Astrocyte (in vitro differentiated cells and primary cell): ENCODE measurements around the gene UBTD1. TPM values are rescaled to one million over a fixed set of nuclear protein-coding genes. Genes with fewer than 3 reads are reported as not detected.
A peak's percentile ranks its signal among the peaks of the same experiment; 100 is the strongest.

Experiments
- DNase-seq: peaks from one replicate; pipeline ENCODE4 v3.0.0-alpha.2; 2010; ENCODE audit warnings: low read depth
- FAIRE-seq: peaks from 2 replicates; lab custom pipeline; 2011; peaks lifted over from hg19 to GRCh38; lab: Jason Lieb, UNC
- H2AFZ ChIP-seq: 2 replicates; pipeline ENCODE4 v1.6.0; 2012; ENCODE audit warnings: low read depth, low read length, inconsistent platforms
- H3K27ac ChIP-seq: 2 replicates; pipeline ENCODE4 v1.5.1; 2011; ENCODE audit warnings: low read depth, low read length, inconsistent platforms
- H3K27me3 ChIP-seq: 2 replicates; pipeline ENCODE4 v1.6.0; 2011; ENCODE audit warnings: low read length, inconsistent platforms; ENCODE audit not compliant: insufficient read depth
- H3K36me3 ChIP-seq: 2 replicates; pipeline ENCODE4 v1.5.1; 2011; ENCODE audit warnings: low read length, inconsistent platforms; ENCODE audit not compliant: insufficient read depth
- H3K4me1 ChIP-seq: 2 replicates; pipeline ENCODE4 v1.5.1; 2011; ENCODE audit warnings: low read length, inconsistent platforms; ENCODE audit not compliant: insufficient read depth
- H3K4me2 ChIP-seq: 2 replicates; pipeline ENCODE4 v1.6.0; 2012; ENCODE audit warnings: low read length, inconsistent platforms
- H3K4me3 ChIP-seq: 2 replicates; pipeline ENCODE4 v1.5.1; 2011; ENCODE audit warnings: low read depth, mild to moderate bottlenecking, low read length, inconsistent platforms; ENCODE audit not compliant: insufficient read depth
- H3K79me2 ChIP-seq: 2 replicates; pipeline ENCODE4 v1.6.0; 2012; ENCODE audit warnings: mild to moderate bottlenecking, low read length, inconsistent platforms; ENCODE audit not compliant: insufficient read depth
- H3K9ac ChIP-seq: 2 replicates; pipeline ENCODE4 v1.6.0; 2012; ENCODE audit warnings: mild to moderate bottlenecking, low read length, inconsistent platforms
- H3K9me3 ChIP-seq: 2 replicates; pipeline ENCODE4 v1.5.1; 2012; ENCODE audit warnings: low read depth, mild to moderate bottlenecking, low read length, inconsistent platforms; ENCODE audit not compliant: insufficient read depth
- H4K20me1 ChIP-seq: 2 replicates; pipeline ENCODE4 v1.6.0; 2012; ENCODE audit warnings: low read length, inconsistent platforms; ENCODE audit not compliant: insufficient read depth
- H3K27ac Mint-ChIP-seq: one replicate; pipeline ENCODE4 v1.8.0; 2021; ENCODE audit warnings: mild to moderate bottlenecking, mixed read lengths; ENCODE audit not compliant: unreplicated experiment
- H3K27me3 Mint-ChIP-seq: one replicate; pipeline ENCODE4 v1.8.0; 2021; ENCODE audit warnings: low read depth, mixed read lengths; ENCODE audit not compliant: unreplicated experiment
- H3K36me3 Mint-ChIP-seq: one replicate; pipeline ENCODE4 v1.8.0; 2021; ENCODE audit warnings: low read depth, mixed read lengths; ENCODE audit not compliant: unreplicated experiment
- H3K4me1 Mint-ChIP-seq: one replicate; pipeline ENCODE4 v1.8.0; 2021; ENCODE audit warnings: low read depth, mixed read lengths; ENCODE audit not compliant: unreplicated experiment
- H3K4me3 Mint-ChIP-seq: one replicate; pipeline ENCODE4 v1.8.0; 2021; ENCODE audit warnings: mild to moderate bottlenecking, moderate library complexity, mixed read lengths; ENCODE audit not compliant: unreplicated experiment
- H3K9me3 Mint-ChIP-seq: one replicate; pipeline ENCODE4 v1.8.0; 2021; ENCODE audit warnings: mild to moderate bottlenecking, mixed read lengths; ENCODE audit not compliant: unreplicated experiment
- EZH2 ChIP-seq: IDR thresholded peaks from 2 replicates; pipeline ENCODE4 v1.6.1; 2012; ENCODE audit warnings: mild to moderate bottlenecking, low read length, inconsistent platforms; ENCODE audit not compliant: insufficient read depth
- total RNA-seq: library from RNA; stranded (reverse); gene quantifications from 2 replicates; pipeline ENCODE4 v1.2.1, GENCODE V29; 2021
- TF ChIP-seq, protein P1 (sequence below): IDR thresholded peaks from 2 replicates; pipeline ENCODE4 v1.5.1; 2011; ENCODE audit warnings: low read depth, mild to moderate bottlenecking, inconsistent platforms, low read length, moderate library complexity; ENCODE audit not compliant: insufficient read depth

The UBTD1 gene
- total RNA-seq, 1 donor from 2014 or later, result 73.1 TPM

DNA sequence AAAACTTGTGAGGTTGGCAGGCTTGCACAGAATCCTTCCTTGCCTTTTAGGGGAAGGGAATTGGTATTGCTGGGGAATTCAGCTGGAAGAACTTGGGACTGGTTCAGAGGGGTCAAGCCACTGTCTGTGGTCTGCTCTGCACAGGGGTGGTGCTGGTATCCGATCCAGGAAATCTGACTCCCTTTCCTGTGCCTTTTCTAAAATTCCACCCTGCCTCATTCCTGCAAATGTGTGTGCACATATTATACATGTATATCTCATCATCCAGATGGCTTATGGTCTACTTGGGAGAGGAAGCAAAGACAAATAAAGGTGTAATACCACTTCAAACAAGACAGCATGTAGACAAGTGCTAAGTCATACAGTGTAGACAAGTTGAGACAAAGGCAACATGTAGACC, 14.3 kb downstream of the UBTD1 start:
- Mint-ChIP-seq H3K27ac (no peak overlapping the region), H3K9me3 (no peaks in the 10 kb centered on the region), H3K27me3 (no peaks in the 10 kb centered on the region), H3K4me3 (peak overlapping the region; percentile 66), H3K36me3 (peaks cover 11% of the 10 kb centered on the region), H3K4me1 (peaks cover 49% of the 10 kb centered on the region)
- H4K20me1 ChIP-seq, result peaks cover 94% of the 10 kb centered on the region
- DNase-seq, result peak; percentile 42
- H3K9me3 ChIP-seq, result no peaks in the 10 kb centered on the region
- no peaks in the 10 kb centered on the region for H3K36me3 ChIP-seq
- H3K4me2 ChIP-seq, result no peak overlapping the region
- H2AFZ ChIP-seq, result no peak overlapping the region
- FAIRE-seq, result no peak
- H3K79me2 ChIP-seq, result peaks cover 94% of the 10 kb centered on the region
- no peak overlapping the region for H3K9ac ChIP-seq
- TF ChIP-seq EZH2, result no peak
- TF ChIP-seq, protein P1, sequence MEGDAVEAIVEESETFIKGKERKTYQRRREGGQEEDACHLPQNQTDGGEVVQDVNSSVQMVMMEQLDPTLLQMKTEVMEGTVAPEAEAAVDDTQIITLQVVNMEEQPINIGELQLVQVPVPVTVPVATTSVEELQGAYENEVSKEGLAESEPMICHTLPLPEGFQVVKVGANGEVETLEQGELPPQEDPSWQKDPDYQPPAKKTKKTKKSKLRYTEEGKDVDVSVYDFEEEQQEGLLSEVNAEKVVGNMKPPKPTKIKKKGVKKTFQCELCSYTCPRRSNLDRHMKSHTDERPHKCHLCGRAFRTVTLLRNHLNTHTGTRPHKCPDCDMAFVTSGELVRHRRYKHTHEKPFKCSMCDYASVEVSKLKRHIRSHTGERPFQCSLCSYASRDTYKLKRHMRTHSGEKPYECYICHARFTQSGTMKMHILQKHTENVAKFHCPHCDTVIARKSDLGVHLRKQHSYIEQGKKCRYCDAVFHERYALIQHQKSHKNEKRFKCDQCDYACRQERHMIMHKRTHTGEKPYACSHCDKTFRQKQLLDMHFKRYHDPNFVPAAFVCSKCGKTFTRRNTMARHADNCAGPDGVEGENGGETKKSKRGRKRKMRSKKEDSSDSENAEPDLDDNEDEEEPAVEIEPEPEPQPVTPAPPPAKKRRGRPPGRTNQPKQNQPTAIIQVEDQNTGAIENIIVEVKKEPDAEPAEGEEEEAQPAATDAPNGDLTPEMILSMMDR, result no peak
- no peak overlapping the region for H3K27ac ChIP-seq
- no peaks in the 10 kb centered on the region for H3K27me3 ChIP-seq
- H3K4me1 ChIP-seq, result peaks cover 11% of the 10 kb centered on the region
- no peak overlapping the region for H3K4me3 ChIP-seq

DNA sequence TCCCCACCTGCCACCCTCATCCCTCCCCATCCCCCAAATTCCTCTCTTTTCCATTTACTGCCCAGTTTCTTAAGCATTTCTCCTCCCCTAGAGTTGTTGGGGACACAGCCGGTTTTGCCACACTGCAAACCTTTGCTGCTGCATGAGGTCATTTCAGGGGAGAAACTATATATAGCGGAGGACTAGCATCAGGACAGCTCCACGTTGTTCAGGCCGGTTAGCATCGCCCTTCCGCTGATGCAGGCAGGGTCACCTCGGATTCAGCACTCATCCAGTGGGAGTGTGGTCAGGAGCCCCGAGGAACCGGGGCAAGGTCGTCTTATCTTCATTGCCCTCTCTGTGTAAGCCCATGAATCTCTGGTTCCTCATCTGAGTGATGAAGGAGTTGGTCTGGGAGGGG, 15.6 kb downstream of the UBTD1 start:
- peaks cover 49% of the 10 kb centered on the region for H3K4me1 Mint-ChIP-seq
- no peaks in the 10 kb centered on the region for H3K9me3 Mint-ChIP-seq
- Histone ChIP-seq H4K20me1 (peaks cover 94% of the 10 kb centered on the region), H3K79me2 (peaks cover 90% of the 10 kb centered on the region), H3K4me1 (peaks cover 13% of the 10 kb centered on the region), H3K4me2 (no peak overlapping the region), H3K9ac (no peak overlapping the region), H3K4me3 (no peak overlapping the region), H3K36me3 (no peaks in the 10 kb centered on the region), H2AFZ (no peak overlapping the region), H3K9me3 (no peaks in the 10 kb centered on the region), H3K27ac (no peak overlapping the region), H3K27me3 (no peaks in the 10 kb centered on the region)
- TF ChIP-seq, protein P1, result no peak
- TF ChIP-seq EZH2, result no peak
- H3K27me3 Mint-ChIP-seq, result no peaks in the 10 kb centered on the region
- no peak for DNase-seq
- peak overlapping the region; percentile 7 for H3K4me3 Mint-ChIP-seq
- no peak overlapping the region for H3K27ac Mint-ChIP-seq
- no peak for FAIRE-seq
- H3K36me3 Mint-ChIP-seq, result peaks cover 7% of the 10 kb centered on the region

DNA sequence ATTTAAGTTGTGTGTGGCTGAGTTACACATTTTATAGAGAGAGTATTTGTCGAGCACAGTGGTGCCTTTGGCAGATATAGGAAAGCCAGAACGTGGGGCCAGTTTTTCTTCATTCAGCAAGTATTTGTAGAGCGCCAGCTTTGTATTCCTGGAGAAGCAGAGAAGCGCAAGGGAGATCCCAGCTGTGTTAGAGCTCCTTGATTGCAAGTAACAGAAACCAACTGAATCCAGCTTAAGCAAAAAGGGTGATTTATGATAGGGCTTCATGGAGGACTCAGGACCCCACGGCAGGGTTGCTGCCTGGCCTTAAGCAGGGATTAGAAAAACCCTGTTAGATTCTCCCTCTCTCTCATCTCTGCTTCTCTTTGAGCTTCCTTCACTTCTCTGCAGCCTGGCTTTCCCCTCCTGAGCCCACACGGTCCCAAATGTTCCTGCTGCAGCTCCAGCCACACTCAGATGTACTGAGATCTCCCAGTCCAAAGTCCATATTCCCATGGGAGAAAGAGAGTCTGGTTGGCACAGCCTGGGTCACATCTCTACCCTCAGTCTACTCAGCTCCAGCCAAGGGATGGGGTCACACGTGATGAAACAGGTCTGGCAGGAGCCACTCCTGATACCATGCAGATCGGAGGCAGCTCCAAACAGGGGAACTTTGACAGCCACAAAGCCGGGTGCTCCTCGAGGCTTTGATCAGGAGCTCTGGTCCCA, 16.7 kb downstream of the UBTD1 start:
- H3K4me3 Mint-ChIP-seq, result no peak overlapping the region
- peaks cover 97% of the 10 kb centered on the region for H4K20me1 ChIP-seq

More for the DNA sequence above, 16.7 kb downstream of the UBTD1 start:
- Histone ChIP-seq H3K9me3 (no peaks in the 10 kb centered on the region), H3K4me3 (no peak overlapping the region), H3K79me2 (peaks cover 93% of the 10 kb centered on the region), H3K36me3 (no peaks in the 10 kb centered on the region), H3K27me3 (no peaks in the 10 kb centered on the region), H3K4me1 (peaks cover 13% of the 10 kb centered on the region), H3K4me2 (no peak overlapping the region), H3K27ac (no peak overlapping the region), H2AFZ (no peak overlapping the region), H3K9ac (no peak overlapping the region)
- no peak for TF ChIP-seq EZH2
- TF ChIP-seq, protein P1, result no peak
- Mint-ChIP-seq H3K36me3 (peaks cover 7% of the 10 kb centered on the region), H3K4me1 (peaks cover 58% of the 10 kb centered on the region), H3K9me3 (no peaks in the 10 kb centered on the region), H3K27me3 (no peaks in the 10 kb centered on the region), H3K27ac (no peak overlapping the region)
- DNase-seq (no peak), FAIRE-seq (no peak)
